Mesendoderm (in vitro differentiated cells): ENCODE data around the gene ZNF789.

ENCODE experiments used
- DNase-seq: peaks from one replicate; pipeline ENCODE4 v3.0.0; 2013
- H2AK5ac ChIP-seq: 2 replicates; pipeline ENCODE4 v1.6.1; 2013; ENCODE audit warnings: low read length, inconsistent platforms
- H2BK120ac ChIP-seq: 2 replicates; pipeline ENCODE4 v1.6.1; 2013; ENCODE audit warnings: low read depth, mild to moderate bottlenecking, low read length, moderate library complexity, mixed read lengths
- H2BK15ac ChIP-seq: replicated peaks from 2 replicates; pipeline ENCODE4 v1.6.1; 2013; ENCODE audit warnings: low read depth, mild to moderate bottlenecking, moderate library complexity
- H2BK5ac ChIP-seq: 2 replicates; pipeline ENCODE4 v1.6.1; 2013; ENCODE audit warnings: low read length, inconsistent platforms
- H3K18ac ChIP-seq: 2 replicates; pipeline ENCODE4 v1.6.1; 2013; ENCODE audit warnings: mild to moderate bottlenecking, low read length, mixed read lengths
- H3K23ac ChIP-seq: one replicate; pipeline ENCODE4 v1.6.1; 2013; ENCODE audit warnings: low read length
- H3K27ac ChIP-seq: 2 replicates; pipeline ENCODE4 v1.5.1; 2013; ENCODE audit warnings: low read depth, mild to moderate bottlenecking, inconsistent platforms, low read length, moderate library complexity
- H3K27me3 ChIP-seq: 2 replicates; pipeline ENCODE4 v1.6.1; 2013; ENCODE audit warnings: low read length, control low read depth, mild to moderate bottlenecking, inconsistent platforms; ENCODE audit not compliant: insufficient read depth, poor library complexity
- H3K36me3 ChIP-seq: 2 replicates; pipeline ENCODE4 v1.6.1; 2013; ENCODE audit warnings: low read length, inconsistent platforms; ENCODE audit not compliant: control insufficient read depth, insufficient read depth
- H3K4ac ChIP-seq: one replicate; pipeline ENCODE4 v1.6.1; 2013; ENCODE audit warnings: low read depth, mild to moderate bottlenecking, low read length, moderate library complexity
- H3K4me1 ChIP-seq: 2 replicates; pipeline ENCODE4 v1.6.1; 2013; ENCODE audit warnings: low read depth, low read length, inconsistent platforms; ENCODE audit not compliant: control insufficient read depth
- H3K4me2 ChIP-seq: 2 replicates; pipeline ENCODE4 v1.6.1; 2013; ENCODE audit warnings: low read length
- H3K4me3 ChIP-seq: 2 replicates; pipeline ENCODE4 v1.5.1; 2013; ENCODE audit warnings: mild to moderate bottlenecking, low read length
- H3K56ac ChIP-seq: one replicate; pipeline ENCODE4 v1.6.1; 2013; ENCODE audit warnings: low read length
- H3K79me1 ChIP-seq: 2 replicates; pipeline ENCODE4 v1.6.1; 2013; ENCODE audit warnings: low read length, inconsistent platforms
- H3K79me2 ChIP-seq: 2 replicates; pipeline ENCODE4 v1.6.1; 2013; ENCODE audit warnings: mild to moderate bottlenecking, low read length; ENCODE audit not compliant: control insufficient read depth, insufficient read depth
- H3K9ac ChIP-seq: 2 replicates; pipeline ENCODE4 v1.6.1; 2013; ENCODE audit warnings: low read length, inconsistent platforms
- H4K5ac ChIP-seq: one replicate; pipeline ENCODE4 v1.6.1; 2013; ENCODE audit warnings: low read length
- H4K8ac ChIP-seq: one replicate; pipeline ENCODE4 v1.6.1; 2013; ENCODE audit warnings: low read depth, mild to moderate bottlenecking, control low read depth, low read length, moderate library complexity
- WGBS: extraction: QIAGEN DNeasy Blood & Tissue Kit; methylation state at CpG from one replicate; pipeline ENCODE4 v1.1.7; 2013; ENCODE audit warnings: low lambda C conversion rate, missing lambda C conversion rate; ENCODE audit not compliant: insufficient coverage; ENCODE audit errors: extremely low coverage; 5-methylcytosine and 5-hydroxymethylcytosine counted together

ZNF789 gene

GRCh38 chr7:99447943-99448342 lies 24.7 kb upstream of the ZNF789 start:
- H3K9ac ChIP-seq, result no peak overlapping the region
- H3K79me1 ChIP-seq, result peaks cover 2% of the 10 kb centered on the region
- no peak overlapping the region for H4K8ac ChIP-seq
- H3K56ac ChIP-seq, result no peak overlapping the region
- H4K5ac ChIP-seq, result no peak overlapping the region
- no CpG with 5 or more reads among the region's 10 CpGs for WGBS
- H3K36me3 ChIP-seq, result peaks cover 21% of the 10 kb centered on the region
- no peak overlapping the region for H3K4ac ChIP-seq
- H2BK120ac ChIP-seq, result no peak overlapping the region
- H3K23ac ChIP-seq, result no peak overlapping the region
- H2BK15ac ChIP-seq, result no peak overlapping the region
- H3K4me1 ChIP-seq, result no peaks in the 10 kb centered on the region
- H3K4me2 ChIP-seq, result no peak overlapping the region
- no peak overlapping the region for H2AK5ac ChIP-seq
- H3K4me3 ChIP-seq, result no peak overlapping the region
- no peaks in the 10 kb centered on the region for H3K79me2 ChIP-seq
- DNase-seq, result no peak
- no peak overlapping the region for H3K27ac ChIP-seq
- no peaks in the 10 kb centered on the region for H3K27me3 ChIP-seq
- H3K18ac ChIP-seq, result no peak overlapping the region
- H2BK5ac ChIP-seq, result no peak overlapping the region

- Histone ChIP-seq H3K18ac (no peak overlapping the region), H3K27me3 (no peaks in the 10 kb centered on the region), H3K4ac (no peak overlapping the region), H3K4me3 (no peak overlapping the region), H4K5ac (no peak overlapping the region), H3K9ac (no peak overlapping the region), H2BK5ac (no peak overlapping the region), H2BK120ac (no peak overlapping the region), H4K8ac (no peak overlapping the region), H3K79me1 (peaks cover 2% of the 10 kb centered on the region), H3K56ac (no peak overlapping the region), H3K4me1 (no peaks in the 10 kb centered on the region), H3K36me3 (peaks cover 20% of the 10 kb centered on the region), H3K79me2 (no peaks in the 10 kb centered on the region), H2AK5ac (no peak overlapping the region), H3K27ac (no peak overlapping the region), H3K23ac (no peak overlapping the region), H3K4me2 (no peak overlapping the region), H2BK15ac (no peak overlapping the region)
- no peak for DNase-seq
- no CpG with 5 or more reads among the region's 10 CpGs for WGBS
Measured at GRCh38 chr7:99448855-99449254, 23.8 kb upstream of the ZNF789 start.

- H3K79me1 ChIP-seq, result peaks cover 2% of the 10 kb centered on the region
- H3K79me2 ChIP-seq, result no peaks in the 10 kb centered on the region
- no peak overlapping the region for H2BK120ac ChIP-seq
- H4K5ac ChIP-seq, result no peak overlapping the region
- WGBS, result no CpG with 5 or more reads among the region's 5 CpGs
- H4K8ac ChIP-seq, result no peak overlapping the region
- no peak overlapping the region for H3K18ac ChIP-seq
- H3K4me1 ChIP-seq, result no peaks in the 10 kb centered on the region
- no peak overlapping the region for H3K23ac ChIP-seq
- no peak overlapping the region for H3K9ac ChIP-seq
- no peak overlapping the region for H3K4me2 ChIP-seq
- no peaks in the 10 kb centered on the region for H3K27me3 ChIP-seq
- H3K36me3 ChIP-seq, result peaks cover 19% of the 10 kb centered on the region
- H2BK5ac ChIP-seq, result no peak overlapping the region
- no peak overlapping the region for H3K27ac ChIP-seq
- no peak overlapping the region for H2BK15ac ChIP-seq
- no peak overlapping the region for H2AK5ac ChIP-seq
- H3K56ac ChIP-seq, result no peak overlapping the region
- DNase-seq, result no peak
- no peak overlapping the region for H3K4me3 ChIP-seq
- H3K4ac ChIP-seq, result no peak overlapping the region
Measured at GRCh38 chr7:99449326-99449725, 23.4 kb upstream of the ZNF789 start.

- H3K27me3 ChIP-seq, result no peaks in the 10 kb centered on the region
- H3K27ac ChIP-seq, result no peak overlapping the region
- no peak overlapping the region for H2BK15ac ChIP-seq
- no peak overlapping the region for H2BK5ac ChIP-seq
- no peak overlapping the region for H3K23ac ChIP-seq
- H3K4me2 ChIP-seq, result no peak overlapping the region
- DNase-seq, result no peak
- H3K9ac ChIP-seq, result no peak overlapping the region
- no peak overlapping the region for H2BK120ac ChIP-seq
- H3K4me3 ChIP-seq, result no peak overlapping the region
- no peaks in the 10 kb centered on the region for H3K79me1 ChIP-seq
- WGBS, result no CpG with 5 or more reads among the region's 8 CpGs
- H3K79me2 ChIP-seq, result no peaks in the 10 kb centered on the region
- no peak overlapping the region for H3K4ac ChIP-seq
- no peak overlapping the region for H3K18ac ChIP-seq
- H3K56ac ChIP-seq, result no peak overlapping the region
- no peak overlapping the region for H4K8ac ChIP-seq
- H2AK5ac ChIP-seq, result no peak overlapping the region
- H3K36me3 ChIP-seq, result peaks cover 10% of the 10 kb centered on the region
- H4K5ac ChIP-seq, result no peak overlapping the region
- H3K4me1 ChIP-seq, result no peaks in the 10 kb centered on the region
Measured at GRCh38 chr7:99451936-99452335, 20.8 kb upstream of the ZNF789 start.

GRCh38 chr7:99452541-99452940 lies 20.1 kb upstream of the ZNF789 start:
- no peak overlapping the region for H3K4me3 ChIP-seq
- H3K18ac ChIP-seq, result no peak overlapping the region
- DNase-seq, result no peak
- H2BK15ac ChIP-seq, result no peak overlapping the region
- no peaks in the 10 kb centered on the region for H3K79me1 ChIP-seq
- no peak overlapping the region for H3K27ac ChIP-seq
- no peak overlapping the region for H2AK5ac ChIP-seq
- H3K4ac ChIP-seq, result no peak overlapping the region
- no peak overlapping the region for H3K23ac ChIP-seq
- no peaks in the 10 kb centered on the region for H3K4me1 ChIP-seq
- H2BK120ac ChIP-seq, result no peak overlapping the region
- H3K36me3 ChIP-seq, result peaks cover 10% of the 10 kb centered on the region
- H3K4me2 ChIP-seq, result no peak overlapping the region
- no peak overlapping the region for H3K9ac ChIP-seq
- no peak overlapping the region for H3K56ac ChIP-seq
- WGBS, result no CpG with 5 or more reads among the region's 13 CpGs
- no peaks in the 10 kb centered on the region for H3K27me3 ChIP-seq
- no peak overlapping the region for H4K5ac ChIP-seq
- no peak overlapping the region for H2BK5ac ChIP-seq
- H3K79me2 ChIP-seq, result no peaks in the 10 kb centered on the region
- no peak overlapping the region for H4K8ac ChIP-seq

- Histone ChIP-seq H3K4me3 (no peak overlapping the region), H3K27me3 (no peaks in the 10 kb centered on the region), H3K79me2 (no peaks in the 10 kb centered on the region), H3K4me2 (no peak overlapping the region), H2BK5ac (no peak overlapping the region), H2BK120ac (no peak overlapping the region), H3K23ac (no peak overlapping the region), H2BK15ac (no peak overlapping the region), H3K9ac (no peak overlapping the region), H4K5ac (no peak overlapping the region), H3K27ac (no peak overlapping the region), H3K18ac (no peak overlapping the region), H3K4me1 (no peaks in the 10 kb centered on the region), H3K36me3 (peaks cover 9% of the 10 kb centered on the region), H3K79me1 (peaks cover 3% of the 10 kb centered on the region), H3K56ac (no peak overlapping the region), H4K8ac (no peak overlapping the region), H3K4ac (no peak overlapping the region), H2AK5ac (no peak overlapping the region)
- WGBS, result no CpG with 5 or more reads among the region's 11 CpGs
- no peak for DNase-seq
Measured at GRCh38 chr7:99453105-99453504, 19.6 kb upstream of the ZNF789 start.
